Right kidney (tissue), 1 donor: ENCODE results near the gene CLEC10A.

Source experiments
- DNase-seq: peaks from one replicate; pipeline ENCODE4 v3.0.0-alpha.2; 2016

CLEC10A gene

GRCh38 chr17:7038025-7038862 is 41.8 kb downstream of the CLEC10A start:
- DNase-seq, result no peak

GRCh38 chr17:7035591-7036368 is 44.3 kb downstream of the CLEC10A start, which contains the start of gene SLC16A13:
Gene SLC16A13 (plus strand): TSS chr17:7036015. CDS start chr17:7036383, 368 bp downstream.
- DNase-seq, result peak; percentile 96

- no peak for DNase-seq
Measured at GRCh38 chr17:7034955-7035590, 45.0 kb downstream of the CLEC10A start.

DNA sequence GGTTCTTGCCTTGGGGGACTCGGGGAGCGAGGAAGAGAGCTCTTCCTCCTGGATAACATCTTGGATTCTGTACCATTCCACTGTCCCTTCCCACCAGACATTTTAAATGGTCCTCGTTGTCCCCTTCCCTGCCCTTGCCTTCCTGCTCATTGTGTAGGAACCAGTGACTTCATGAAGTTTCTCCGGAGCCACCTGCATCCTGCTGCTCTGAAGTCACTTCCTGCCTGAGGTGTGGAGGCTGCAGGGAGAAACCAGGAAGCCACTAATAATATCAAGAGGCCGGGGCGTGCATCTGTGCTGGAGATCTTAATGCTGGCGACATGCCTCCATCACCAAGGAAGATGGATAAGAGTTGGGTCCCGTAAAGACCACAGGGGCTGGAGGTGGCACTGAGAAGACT is 50.4 kb downstream of the CLEC10A start:
- DNase-seq, result no peak

DNA sequence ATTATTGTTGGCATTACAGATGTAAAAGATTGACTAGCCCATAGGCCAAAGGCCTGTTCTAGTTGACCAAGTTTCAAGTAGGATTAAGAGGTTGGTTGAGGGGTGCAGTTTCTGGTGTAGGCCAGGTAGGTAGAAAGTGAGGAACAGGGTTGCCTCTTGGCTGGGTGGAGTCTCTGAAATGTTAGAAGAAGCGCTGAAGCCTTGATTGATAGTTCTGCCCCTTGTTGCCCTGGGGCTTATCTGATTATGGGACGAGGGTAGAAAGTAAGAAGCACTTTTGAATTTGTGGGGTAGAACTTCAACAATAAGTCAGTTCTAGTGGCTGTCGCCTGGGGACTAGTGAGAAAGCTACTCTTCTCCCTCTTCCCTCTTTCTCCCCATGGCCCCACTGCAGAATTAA is 51.0 kb downstream of the CLEC10A start:
- DNase-seq, result no peak

GRCh38 chr17:7027335-7027734 is 52.7 kb downstream of the CLEC10A start:
- DNase-seq, result no peak

DNA sequence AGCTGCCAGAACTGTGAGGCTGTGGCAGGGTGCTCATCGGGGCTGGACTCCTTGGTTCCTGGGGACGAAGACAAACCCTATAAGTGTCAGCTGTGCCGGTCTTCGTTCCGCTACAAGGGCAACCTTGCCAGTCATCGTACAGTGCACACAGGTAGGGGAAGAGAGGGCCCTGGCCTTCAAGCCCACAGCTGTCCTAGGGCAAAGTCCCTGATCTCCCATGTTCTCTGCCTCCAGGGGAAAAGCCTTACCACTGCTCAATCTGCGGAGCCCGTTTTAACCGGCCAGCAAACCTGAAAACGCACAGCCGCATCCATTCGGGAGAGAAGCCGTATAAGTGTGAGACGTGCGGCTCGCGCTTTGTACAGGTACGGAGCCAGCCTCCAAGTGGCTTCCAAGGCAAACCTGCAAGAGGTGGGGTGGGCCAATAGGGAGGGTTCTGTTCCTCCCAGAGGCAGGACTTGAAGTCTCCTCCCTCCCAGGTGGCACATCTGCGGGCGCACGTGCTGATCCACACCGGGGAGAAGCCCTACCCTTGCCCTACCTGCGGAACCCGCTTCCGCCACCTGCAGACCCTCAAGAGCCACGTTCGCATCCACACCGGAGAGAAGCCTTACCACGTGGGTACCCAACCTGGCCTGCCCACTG is 53.5 kb downstream of the CLEC10A start:
- no peak for DNase-seq

GRCh38 chr17:7025245-7025644 is 54.8 kb downstream of the CLEC10A start:
- DNase-seq, result no peak
